ENCODE measurements around the gene PLPP1. TPM values are rescaled to one million over a fixed set of nuclear protein-coding genes. Genes with fewer than 3 reads are reported as not detected.

Gene PLPP1
- total RNA-seq, 1 donor from 2014 or later = 33.6 TPM

DNA sequence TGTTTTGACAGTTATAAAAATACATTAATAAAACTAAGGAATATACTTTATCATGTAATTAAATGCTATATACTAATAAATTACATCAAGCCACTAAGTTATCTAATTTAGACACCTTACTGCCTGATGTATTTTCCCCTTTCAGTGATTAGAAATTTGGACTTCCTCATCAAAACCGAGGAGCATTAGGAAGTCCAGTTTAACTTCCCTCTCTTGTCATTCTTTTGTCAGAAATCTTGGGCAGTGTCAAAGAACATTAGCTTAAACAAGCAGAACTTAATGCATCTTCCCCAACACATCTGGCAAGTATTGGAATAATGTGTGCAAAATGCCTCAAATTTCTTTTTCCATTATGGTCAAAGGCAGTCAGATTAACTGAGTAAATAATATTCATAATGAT, 81.6 kb downstream of the PLPP1 start:
- DNase-seq (ENCODE audit: extremely low read depth, low read depth, low spot score) = no peak

DNA sequence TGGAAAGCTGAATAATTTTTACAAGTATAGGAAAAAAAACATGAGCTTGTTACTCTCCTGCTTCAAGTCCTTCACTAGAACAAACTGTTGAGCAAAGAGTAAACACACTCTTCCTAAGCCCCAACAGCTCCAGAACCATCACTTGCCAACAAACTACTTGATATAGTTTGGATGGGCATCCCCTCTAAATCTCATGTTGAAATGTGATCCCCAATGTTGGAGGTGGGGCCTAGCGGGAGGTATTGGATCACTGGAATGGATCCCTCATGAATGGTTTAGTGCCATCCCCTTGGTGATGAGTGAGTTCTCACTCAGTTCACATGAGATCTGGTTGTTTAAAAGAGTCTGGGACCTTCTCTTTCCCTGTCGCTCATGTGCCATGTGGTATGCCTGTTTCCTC, 82.8 kb downstream of the PLPP1 start:
- no peak for DNase-seq (ENCODE audit: extremely low read depth, low read depth, low spot score)

DNA sequence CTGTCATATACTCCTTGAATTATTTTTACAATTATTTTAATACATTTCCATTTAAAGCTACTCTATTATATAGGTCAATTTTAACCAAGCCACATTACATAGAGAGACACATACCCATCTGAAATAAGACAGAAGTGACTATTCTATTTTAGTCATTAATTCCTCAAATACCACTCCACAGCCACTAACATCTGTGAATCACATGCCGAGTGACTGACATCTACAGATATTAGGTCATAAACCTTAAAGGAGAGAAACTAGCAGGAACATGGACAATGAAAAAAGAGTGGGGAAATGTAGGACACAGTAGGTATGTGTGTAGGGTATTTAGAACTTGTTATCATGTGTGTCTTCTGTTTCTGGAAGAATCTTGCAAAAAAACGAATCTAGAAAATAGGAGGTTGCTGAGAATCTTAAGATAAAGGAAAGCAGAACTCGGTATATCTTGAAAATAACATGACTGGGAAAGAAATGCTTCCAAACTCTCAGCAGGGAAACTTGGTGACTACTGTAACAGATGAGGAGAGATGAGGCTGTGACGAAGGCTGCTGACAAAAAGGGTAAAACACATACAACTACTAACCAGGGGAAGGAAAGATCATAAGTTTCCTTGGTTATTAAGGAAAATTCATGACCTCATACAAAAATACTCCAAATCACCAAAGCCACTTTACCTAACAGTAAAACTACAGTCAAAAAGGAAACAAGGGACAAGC, 84.6 kb downstream of the PLPP1 start:
- no peak for DNase-seq (ENCODE audit: extremely low read depth, low read depth, low spot score)

DNA sequence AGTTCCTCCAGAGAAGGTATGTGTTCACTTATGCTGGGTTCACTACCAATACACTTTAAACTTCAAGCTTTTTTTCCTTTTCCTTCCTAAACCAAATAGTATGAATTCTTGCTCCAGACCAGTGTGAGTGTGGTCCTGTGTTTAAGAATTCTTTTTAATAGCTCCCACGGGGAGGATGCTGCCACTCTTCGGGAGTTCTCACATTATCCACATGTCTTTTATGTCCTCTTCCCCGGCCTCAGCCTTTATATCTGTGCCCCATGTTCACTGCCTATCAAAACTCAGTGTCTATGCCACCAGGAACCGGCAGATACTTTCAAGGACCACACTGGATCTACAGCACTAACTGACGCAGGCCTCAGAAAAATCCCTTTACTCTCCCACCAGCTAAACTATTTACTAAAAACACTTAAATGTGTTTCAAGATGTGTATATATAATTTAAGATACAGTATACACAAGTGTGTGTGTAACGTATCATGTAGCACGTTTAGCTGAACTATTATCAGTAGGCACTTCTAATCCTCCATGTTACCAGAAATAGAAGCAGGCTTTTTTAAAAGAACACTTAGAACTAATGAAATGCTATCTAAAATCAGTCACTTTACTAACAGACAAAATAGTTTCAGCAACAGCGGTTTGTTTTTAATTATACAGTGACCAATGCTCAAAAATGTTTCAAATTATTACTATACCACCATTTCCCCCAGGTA, 88.0 kb downstream of the PLPP1 start:
- DNase-seq (ENCODE audit: extremely low read depth, low read depth, low spot score) = no peak

DNA sequence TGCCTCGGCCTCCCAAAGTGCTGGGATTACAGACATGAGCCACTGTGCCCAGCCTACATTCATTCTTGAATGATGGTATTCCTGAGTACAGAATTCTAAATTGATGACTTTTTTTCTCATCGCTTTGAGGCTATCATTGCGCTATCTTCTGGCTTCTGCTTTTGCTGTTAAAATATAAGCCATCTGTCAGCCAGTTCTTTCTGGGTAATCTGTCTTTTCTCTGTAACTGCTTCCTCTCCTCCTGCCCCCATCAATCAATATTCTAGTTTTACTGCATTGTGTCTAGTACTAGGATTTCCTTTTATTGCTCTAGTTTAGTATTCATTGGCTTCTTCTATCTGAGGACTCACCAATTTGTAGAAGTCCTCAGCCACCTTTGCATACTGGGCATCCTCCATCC, 89.0 kb downstream of the PLPP1 start:
- DNase-seq (ENCODE audit: extremely low read depth, low read depth, low spot score) = no peak

DNA sequence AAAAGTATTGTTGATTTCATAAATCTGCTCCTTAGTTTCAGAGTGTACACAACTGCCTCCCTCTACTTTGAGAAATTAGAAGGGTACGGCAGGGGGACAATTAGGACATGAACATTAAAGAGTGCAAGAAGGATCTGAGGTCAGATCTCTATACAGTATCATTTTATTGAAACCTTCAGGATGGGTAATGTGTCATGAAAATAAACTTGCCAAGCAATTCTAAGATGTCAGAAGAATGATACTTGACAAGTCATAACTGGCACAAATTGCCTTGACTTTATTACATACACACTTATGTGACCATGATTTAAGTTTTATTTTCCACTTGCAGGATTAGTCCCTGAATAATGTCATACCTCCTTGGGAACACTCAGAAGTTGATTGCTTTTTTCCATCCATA, 92.8 kb downstream of the PLPP1 start:
- DNase-seq (ENCODE audit: extremely low read depth, low read depth, low spot score) = no peak

DNA sequence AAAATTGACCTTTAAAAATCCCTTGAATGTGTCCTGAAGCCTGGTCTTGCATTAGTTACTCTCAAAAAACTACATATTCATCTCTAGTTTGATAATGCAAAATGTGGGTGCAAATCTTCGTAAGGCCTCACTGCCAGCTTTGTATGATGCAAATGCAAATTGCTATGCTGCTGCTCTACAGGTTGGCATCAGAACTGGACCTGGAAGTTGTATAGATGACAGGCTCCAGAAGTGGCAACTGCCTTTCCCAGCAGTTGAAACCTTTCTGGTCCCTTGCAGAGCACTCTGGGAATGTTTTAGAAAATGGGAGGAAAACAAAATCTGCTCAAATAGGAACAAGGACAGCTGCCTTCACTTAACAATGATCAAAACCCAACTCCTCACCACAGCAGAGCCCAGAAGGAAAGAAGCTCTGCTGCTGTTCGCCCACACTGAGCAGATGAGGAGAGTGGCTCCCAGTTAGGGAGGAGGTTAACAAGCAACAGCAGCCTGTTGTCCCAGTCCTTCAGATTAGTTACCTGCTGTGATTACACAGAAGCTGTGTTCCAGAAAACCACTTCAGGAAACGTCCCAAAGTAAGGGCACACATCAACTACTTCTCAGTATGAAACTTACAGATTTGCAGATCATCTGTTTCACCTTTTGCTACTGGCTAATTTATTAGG, 93.5 kb downstream of the PLPP1 start:
- DNase-seq (ENCODE audit: extremely low read depth, low read depth, low spot score) = no peak

DNA sequence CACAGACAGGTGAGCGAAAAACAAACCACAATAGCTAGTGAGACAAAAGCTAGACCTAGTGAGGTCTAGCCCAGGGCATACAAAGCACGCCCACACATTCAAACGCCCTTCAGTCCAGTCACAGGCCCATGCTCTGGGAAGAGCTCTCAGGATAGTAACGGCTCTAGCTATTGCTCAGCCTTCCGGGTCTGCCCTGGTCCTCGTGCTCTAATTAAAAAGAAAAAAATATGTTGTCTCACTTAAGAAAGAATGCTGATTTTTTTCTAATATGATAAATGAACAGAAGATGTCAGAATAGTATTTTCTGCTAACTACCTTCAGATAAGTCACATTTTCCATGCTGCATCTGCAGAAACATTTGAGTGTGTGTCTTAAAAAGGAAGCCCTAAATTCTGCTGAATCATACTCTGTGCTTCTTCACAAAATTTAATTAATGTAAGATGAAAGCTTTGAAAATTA, 94.5 kb downstream of the PLPP1 start:
- DNase-seq (ENCODE audit: extremely low read depth, low read depth, low spot score) = no peak

DNA sequence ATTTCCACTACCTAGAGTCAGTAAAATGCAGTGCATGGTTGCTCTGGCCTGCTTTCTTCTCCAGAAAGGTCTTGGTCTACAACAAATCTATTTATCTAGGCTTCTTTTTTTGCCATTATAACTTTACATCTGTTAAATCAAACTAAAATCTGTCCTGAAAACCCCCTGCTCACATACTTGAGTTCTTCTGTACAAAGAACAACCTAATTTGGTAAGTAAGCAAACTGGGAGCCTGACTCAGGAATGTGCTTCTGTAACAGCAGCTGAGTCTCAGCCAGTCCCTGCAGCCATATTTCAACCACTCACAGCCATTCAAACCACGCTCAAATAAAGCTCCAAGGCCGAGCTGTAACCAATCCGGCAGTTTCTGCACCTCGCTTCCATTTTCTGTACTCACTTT, 95.8 kb downstream of the PLPP1 start:
- DNase-seq (ENCODE audit: extremely low read depth, low read depth, low spot score) = no peak

DNA sequence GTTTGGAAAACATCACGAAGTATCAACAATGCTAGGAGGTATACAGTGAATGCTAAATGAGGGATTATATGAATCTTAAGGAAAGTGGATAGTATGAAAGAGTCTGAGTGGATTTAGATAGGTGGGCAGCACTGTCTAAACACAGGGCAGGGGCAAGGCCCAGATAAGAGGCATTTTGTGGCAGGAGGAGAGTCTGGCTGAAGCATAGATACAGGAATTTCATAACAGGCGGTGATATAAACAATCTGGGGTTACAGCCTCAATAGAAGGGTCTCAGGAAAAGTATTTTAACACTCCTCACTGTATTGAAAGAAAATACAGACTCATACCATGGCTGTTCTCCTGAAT, 96.9 kb downstream of the PLPP1 start:
- DNase-seq (ENCODE audit: extremely low read depth, low read depth, low spot score) = no peak

DNA sequence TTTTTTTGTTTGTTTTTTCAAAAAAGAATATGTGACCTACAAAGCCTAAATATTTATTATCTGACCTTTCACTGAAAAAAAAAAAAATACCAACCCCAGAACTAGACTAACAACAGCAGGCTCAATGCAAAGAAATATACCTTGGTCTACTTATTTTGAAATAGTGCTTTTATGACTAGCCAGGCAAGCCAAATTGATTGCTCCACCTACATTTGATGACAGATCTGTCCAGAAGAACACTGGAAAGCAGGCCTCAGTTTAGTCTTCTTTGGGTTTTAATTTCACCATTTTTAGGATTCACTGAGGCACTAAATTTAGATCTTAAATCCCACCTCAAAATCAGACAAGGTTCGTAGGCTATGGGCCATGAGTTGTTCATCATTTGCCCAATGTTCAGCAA, 97.3 kb downstream of the PLPP1 start:
- DNase-seq (ENCODE audit: extremely low read depth, low read depth, low spot score) = no peak

DNA sequence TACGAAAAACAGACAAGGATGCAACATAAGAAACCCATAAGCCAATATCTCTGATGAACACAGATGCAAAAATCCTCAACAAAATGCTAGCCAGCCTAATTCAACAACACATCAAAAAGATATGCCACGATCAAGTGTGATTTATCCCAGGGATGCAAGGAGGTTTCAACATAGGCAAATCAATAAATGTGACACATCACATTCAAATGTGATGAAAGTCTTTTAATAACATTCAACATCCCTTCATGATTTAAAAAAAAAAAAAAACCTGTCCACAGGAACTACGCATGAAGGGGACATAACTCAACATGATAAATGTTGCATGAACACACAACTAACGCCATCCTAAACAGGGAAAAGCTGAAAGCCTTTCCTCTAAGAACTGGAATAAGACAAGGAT, 102.2 kb downstream of the PLPP1 start:
- DNase-seq (ENCODE audit: extremely low read depth, low read depth, low spot score) = no peak

DNA sequence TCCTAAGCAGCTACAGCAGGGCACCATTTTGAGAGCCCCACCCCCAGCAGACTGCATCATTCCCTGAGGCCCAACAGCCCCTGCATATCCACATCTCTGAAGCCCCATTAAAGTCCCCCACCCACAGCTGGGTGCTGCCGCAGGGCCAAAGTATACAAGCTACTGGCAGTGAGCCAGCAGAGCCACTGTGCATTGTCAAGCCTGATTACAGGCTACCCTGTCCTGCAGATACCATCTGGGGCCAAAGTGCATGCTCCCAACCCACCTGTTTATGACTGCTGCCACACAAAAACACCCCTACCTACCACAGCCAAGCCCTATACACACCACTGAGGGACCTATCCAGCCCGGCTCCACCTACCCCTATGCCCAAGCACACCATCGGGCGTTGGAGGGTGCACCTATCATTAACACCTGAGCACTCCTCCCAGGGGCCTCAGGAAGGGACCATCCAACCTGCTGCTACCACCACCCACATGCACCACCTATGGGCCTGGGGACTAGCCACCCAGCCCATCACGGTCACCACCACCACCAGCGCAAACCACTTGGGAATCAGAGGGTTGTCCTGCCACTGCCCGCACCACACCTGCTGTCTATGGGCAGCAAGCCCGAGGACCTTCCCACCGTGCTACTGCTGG, 105.0 kb downstream of the PLPP1 start:
- no peak for DNase-seq (ENCODE audit: extremely low read depth, low read depth, low spot score)

DNA sequence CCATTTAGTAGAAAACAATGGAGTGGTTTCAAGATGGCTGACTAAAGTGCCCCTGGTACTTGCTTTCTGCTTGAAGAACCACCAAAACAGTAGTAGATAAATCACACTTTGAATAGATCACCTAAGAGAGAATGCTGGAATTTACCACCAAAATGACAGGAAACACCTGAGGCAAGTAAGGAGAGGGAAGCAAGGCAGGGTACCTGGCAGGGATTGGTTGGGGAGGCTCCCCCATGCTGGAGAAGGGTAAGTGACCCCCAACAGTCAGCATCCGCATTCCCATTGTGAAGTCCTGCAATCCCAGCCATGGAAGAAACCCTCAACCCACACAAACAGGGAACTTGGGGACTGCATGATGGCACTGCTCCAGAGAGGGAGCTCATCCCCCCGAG, 105.5 kb downstream of the PLPP1 start:
- DNase-seq (ENCODE audit: extremely low read depth, low read depth, low spot score) = no peak

DNA sequence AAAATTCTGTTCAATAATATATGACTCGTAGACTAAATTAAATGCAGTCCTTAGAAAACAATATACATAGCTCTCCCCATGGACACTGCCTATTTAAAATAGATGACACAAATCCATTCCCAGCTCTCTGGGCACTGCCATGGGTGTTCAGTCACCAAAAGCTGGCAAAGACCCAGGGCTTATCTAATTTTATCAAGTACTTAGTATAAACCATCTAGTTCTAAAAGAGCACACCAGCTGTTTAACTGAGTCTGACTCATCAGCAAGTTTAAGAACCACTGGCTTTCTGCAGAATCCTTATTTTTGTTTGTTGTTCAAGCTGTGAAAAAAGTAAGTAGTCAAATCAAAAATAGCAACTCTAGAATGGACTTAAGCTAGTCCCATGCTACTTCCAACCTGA, 107.6 kb downstream of the PLPP1 start:
- DNase-seq (ENCODE audit: extremely low read depth, low read depth, low spot score) = no peak

DNA sequence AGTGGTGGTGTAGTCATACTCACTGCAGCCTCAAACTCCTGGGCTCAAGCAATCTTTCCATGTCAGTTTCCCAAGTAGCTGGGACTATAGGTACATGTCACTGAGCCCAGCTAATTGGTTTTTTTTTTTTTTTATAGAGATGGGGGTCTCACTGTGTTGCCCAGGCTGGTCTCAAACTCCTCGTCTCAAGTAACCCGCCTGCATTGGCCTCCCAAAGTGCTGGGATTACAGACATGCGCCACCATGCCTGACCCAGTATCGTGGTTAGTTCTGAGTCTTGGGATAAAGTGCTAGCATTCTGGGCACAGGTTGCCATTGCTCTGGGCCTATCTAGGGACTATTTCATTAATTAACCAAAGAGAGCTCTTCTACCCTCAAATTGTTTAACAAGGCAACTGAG, 108.3 kb downstream of the PLPP1 start:
- DNase-seq (ENCODE audit: extremely low read depth, low read depth, low spot score) = no peak

DNA sequence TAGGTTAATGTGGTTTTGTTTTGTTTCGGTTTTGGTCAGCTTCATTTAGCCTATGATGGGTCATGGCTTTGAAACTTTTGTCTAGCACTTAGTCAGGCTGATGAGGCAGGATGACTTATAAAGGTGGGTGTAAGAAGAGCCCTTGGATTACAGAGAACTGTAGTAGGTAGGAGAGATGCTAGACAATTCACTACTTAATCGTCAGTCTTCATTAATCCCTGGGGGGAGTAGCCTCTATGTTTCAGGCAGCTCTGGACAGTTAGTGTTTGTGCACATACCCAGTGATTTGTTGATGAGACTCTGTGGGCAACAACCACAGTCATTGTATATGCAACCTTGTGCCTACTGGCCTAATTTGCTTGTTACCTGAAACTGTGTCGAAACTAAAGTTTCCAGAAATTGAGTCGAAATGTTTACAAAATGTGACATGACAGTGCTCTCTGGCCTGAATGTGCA, 113.7 kb downstream of the PLPP1 start:
- no peak for DNase-seq (ENCODE audit: extremely low read depth, low read depth, low spot score)

DNA sequence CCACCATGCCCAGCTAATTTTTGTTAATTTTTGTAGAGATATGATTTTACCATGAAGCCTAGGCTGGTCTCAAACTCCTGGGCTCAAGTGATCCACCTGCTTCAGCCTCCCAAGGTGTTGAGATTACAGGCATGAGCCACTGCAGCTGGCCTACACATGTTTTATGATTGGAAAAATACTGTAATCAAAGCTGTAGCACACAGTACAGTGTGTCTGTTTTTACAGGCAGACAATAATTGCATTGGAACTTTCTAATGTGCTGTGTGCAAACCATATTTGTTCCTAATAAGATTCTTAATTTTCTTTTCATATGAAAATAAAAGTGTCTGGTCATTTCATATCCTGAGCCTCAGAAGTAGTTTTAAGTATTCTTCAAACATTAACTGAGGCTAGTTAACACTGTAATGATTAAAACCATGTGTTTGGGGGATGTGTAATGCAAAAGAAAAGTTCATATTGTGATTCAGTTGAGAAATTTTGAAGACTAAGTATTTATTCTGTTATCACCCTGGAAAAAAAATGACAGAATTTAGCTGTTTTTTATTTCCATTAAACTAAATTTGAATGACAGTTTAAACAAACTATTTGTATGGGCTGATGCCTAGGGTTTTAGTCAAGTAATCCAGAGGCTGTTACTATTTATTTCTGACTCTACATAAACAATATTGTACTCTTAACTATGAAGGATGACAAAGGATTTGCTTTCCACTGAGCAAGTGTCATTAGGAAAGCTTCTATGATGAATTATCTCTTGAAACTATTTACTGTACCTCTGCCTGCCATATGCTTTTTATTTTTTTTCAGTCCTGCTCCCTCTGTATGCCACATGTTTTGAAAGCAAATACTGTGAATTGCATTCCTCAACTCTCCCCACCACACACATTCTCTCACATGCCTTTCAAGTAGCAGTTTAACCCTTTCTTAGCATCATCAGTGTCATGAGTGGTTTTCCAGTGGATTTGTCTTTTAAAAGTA, 115.5 kb downstream of the PLPP1 start:
- DNase-seq (ENCODE audit: extremely low read depth, low read depth, low spot score) = no peak

DNA sequence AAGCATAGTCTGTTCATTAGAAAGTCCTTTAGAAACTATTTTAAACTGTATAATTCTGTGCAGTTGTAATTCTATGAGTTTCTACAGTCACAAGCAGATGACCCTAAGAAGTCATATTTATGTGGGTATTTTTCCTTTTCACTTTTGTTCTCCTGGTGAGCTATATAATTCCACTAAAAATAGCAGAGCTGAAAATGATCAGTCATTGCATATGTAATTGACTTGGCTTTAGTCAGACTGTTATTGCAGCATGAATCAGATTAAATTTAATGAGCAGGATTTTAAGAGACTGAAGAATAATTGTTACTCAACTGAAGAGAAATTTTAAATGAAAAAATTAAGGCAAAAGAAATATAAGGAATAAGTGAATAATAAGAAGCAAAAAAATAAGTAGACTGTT, 118.5 kb downstream of the PLPP1 start:
- no peak for DNase-seq (ENCODE audit: extremely low read depth, low read depth, low spot score)

DNA sequence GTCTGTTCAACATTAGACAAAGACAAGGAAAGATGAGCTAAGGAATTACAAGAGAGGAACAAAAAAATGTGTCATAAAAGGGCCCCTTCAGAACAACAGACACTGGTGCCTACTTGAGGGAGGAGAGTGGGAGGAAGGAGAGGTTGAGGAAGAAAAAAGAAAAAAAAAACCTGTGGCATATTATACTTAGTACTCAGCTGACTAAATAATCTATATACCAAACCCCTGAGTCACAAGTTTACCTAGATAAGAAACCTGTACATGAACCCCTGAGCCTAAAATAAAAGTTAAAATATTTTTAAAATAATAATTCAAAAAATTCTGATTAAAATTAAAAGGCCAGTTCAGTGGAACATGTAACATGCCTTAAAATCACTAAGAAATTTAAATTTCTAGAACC, 119.7 kb downstream of the PLPP1 start:
- no peak for DNase-seq (ENCODE audit: extremely low read depth, low read depth, low spot score)

Data from glomerular endothelial cell (primary cell).